ENCODE results near the gene SPDYC. TPM values are rescaled to one million over a fixed set of nuclear protein-coding genes. Genes with fewer than 3 reads are reported as not detected.

The SPDYC gene
- total and polyA plus RNA-seq, 2 experiments from 2014 or later = 0.27 TPM; not detected in 1

DNA sequence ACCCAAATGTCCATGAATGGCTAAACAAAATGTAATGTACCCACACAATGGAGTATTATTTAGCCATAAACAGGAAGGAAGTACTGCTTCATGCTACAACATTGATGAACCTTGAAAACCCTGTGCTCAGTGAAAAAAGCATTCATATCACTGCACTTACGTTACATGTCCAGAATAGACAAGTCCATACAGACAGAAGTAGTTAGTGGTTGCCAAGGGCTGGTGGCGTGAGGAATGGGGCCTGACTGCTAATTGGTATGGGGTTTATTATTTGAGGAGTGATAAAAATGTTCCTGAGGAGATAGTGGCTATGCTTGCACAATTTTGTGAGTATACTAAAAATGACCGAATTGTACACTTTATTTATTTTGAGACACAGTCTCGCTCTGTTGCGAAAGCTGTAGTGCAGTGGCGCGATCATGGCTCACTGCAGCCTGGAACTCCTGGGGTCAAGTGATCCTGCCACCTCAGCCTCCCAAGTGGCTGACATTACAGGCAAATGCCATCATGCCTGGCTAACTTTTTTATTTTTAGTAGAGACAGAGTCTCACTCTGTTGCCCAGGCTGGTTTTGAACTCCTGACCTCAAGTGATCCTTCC lies 28.0 kb upstream of the SPDYC start:
- Histone ChIP-seq H3K4me3 (no peak overlapping the region), H3K27me3 (ENCODE audit: insufficient read depth) (no peaks in the 10 kb centered on the region), H3K27ac (ENCODE audit: low read depth) (no peak overlapping the region), H3K4me2 (no peak overlapping the region), H3K79me2 (replicated peaks; ENCODE audit: insufficient read depth) (no peaks in the 10 kb centered on the region), H3K36me3 (ENCODE audit: insufficient read depth) (no peaks in the 10 kb centered on the region), H4K20me1 (replicated peaks; ENCODE audit: insufficient read depth) (no peaks in the 10 kb centered on the region), H3K4me1 (ENCODE audit: insufficient read depth) (no peaks in the 10 kb centered on the region), H2AFZ (no peak overlapping the region), H3K9me2 (ENCODE audit: insufficient read depth) (no peaks in the 10 kb centered on the region), H3F3A (replicated peaks; ENCODE audit: low read depth) (no peaks in the 10 kb centered on the region)
- DNase-seq (ENCODE audit: low spot score) (no peak), ATAC-seq (no peak)
- Mint-ChIP-seq H3K4me3 (no peak overlapping the region), H3K9me3 (peaks cover 9% of the 10 kb centered on the region; the same call in 1 of the 3 replicates), H3K4me1 (no peaks in the 10 kb centered on the region), H3K36me3 (ENCODE audit: low read depth) (no peaks in the 10 kb centered on the region), H3K27me3 (ENCODE audit: insufficient read depth, low read depth, poor library complexity) (peaks cover 10% of the 10 kb centered on the region), H3K27ac (no peak overlapping the region)
- TF ChIP-seq STAT1 (IDR thresholded peaks at IDR 0.05; ENCODE audit: unreplicated experiment) = no peak
- TF ChIP-seq ZNF331 (CRISPR knock-in tag; IDR thresholded peaks at IDR 0.05; ENCODE audit: low read depth) = no peak
- TF ChIP-seq EZH2 (IDR thresholded peaks at IDR 0.05; ENCODE audit: low read depth, unreplicated experiment) = no peak
- no peak for TF ChIP-seq NANOG (IDR thresholded peaks at IDR 0.05; ENCODE audit: borderline replicate concordance)
- no peak for TF ChIP-seq ZNF462 (CRISPR knock-in tag; IDR thresholded peaks at IDR 0.05)
- no peak for TF ChIP-seq JUNB (IDR thresholded peaks at IDR 0.05; ENCODE audit: unreplicated experiment)
- TF ChIP-seq CREB1 (CRISPR knock-in tag; IDR thresholded peaks at IDR 0.05; ENCODE audit: low read depth) = no peak
- TF ChIP-seq EZH2phosphoT487 (IDR thresholded peaks at IDR 0.05; ENCODE audit: unreplicated experiment) = no peak
- no peak for TF ChIP-seq CTCF (conservative IDR thresholded peaks at IDR 0.05; ENCODE audit: low read depth in 2 of 2)
- TF ChIP-seq REST (IDR thresholded peaks at IDR 0.05; ENCODE audit: unreplicated experiment) = no peak
- no peak for TF ChIP-seq ETS1 (IDR thresholded peaks at IDR 0.05)
